Neural cell (in vitro differentiated cells): Measurements from ENCODE around the gene RNF17. TPM values are rescaled to one million over a fixed set of nuclear protein-coding genes. Genes with fewer than 3 reads are reported as not detected.

Source experiments
- H2AFZ ChIP-seq: fragments of 200-600, 300-800 bp; sonication (generic), shearing (Covaris generic); 2 replicates; pipeline ENCODE4 v1.6.0; 2014; ENCODE audit warnings: low read depth, mild to moderate bottlenecking, antibody characterized with exemption, low read length, moderate library complexity
- H3F3A ChIP-seq: fragments of 200-600 bp; shearing (Covaris generic); 2 replicates; pipeline ENCODE4 v1.6.1; 2016; ENCODE audit warnings: mild to moderate bottlenecking, moderate library complexity, mixed read lengths, antibody characterized with exemption, low read length; ENCODE audit not compliant: insufficient read depth, poor library complexity, severe bottlenecking
- H3K27ac ChIP-seq: fragments of 200-600, 300-800 bp; sonication (generic), shearing (Covaris generic); 2 replicates; pipeline ENCODE4 v1.5.1; 2014; ENCODE audit warnings: mild to moderate bottlenecking, low read length, moderate library complexity
- H3K27me3 ChIP-seq: fragments of 300-800, 200-600 bp; sonication (generic), shearing (Covaris generic); 2 replicates; pipeline ENCODE4 v1.6.0; 2014; ENCODE audit warnings: mild to moderate bottlenecking, low read depth, low read length, moderate library complexity; ENCODE audit not compliant: insufficient read depth
- H3K36me3 ChIP-seq: fragments of 300-800, 200-600 bp; sonication (generic), shearing (Covaris generic); 2 replicates; pipeline ENCODE4 v1.5.1; 2014; ENCODE audit warnings: mild to moderate bottlenecking, antibody characterized with exemption, low read length, moderate library complexity; ENCODE audit not compliant: insufficient read depth
- H3K4me2 ChIP-seq: fragments of 300-800, 200-600 bp; sonication (generic), shearing (Covaris generic); 2 replicates; pipeline ENCODE4 v1.6.0; 2014; ENCODE audit warnings: mild to moderate bottlenecking, low read length
- H3K4me3 ChIP-seq: fragments of 300-800, 200-600 bp; sonication (generic), shearing (Covaris generic); 2 replicates; pipeline ENCODE4 v1.5.1; 2014; ENCODE audit warnings: mild to moderate bottlenecking, low read length, moderate library complexity
- H3K79me2 ChIP-seq: fragments of 200-600 bp; shearing (Covaris generic); replicated peaks from 2 replicates; pipeline ENCODE4 v1.6.0; 2014; ENCODE audit warnings: mild to moderate bottlenecking, low read length, moderate library complexity; ENCODE audit not compliant: insufficient read depth
- H3K9ac ChIP-seq: fragments of 300-800, 200-600 bp; sonication (generic), shearing (Covaris generic); 2 replicates; pipeline ENCODE4 v1.6.1; 2016; ENCODE audit warnings: mild to moderate bottlenecking, low read length, mixed read lengths
- H3K9me2 ChIP-seq: fragments of 200-600 bp; shearing (Covaris generic); 2 replicates; pipeline ENCODE4 v1.6.1; 2016; ENCODE audit warnings: mild to moderate bottlenecking, low read length, mixed read lengths; ENCODE audit not compliant: insufficient read depth
- H3K9me3 ChIP-seq: fragments of 200-600, 300-800 bp; sonication (generic), shearing (Covaris generic); 2 replicates; pipeline ENCODE4 v1.6.1; 2016; ENCODE audit warnings: mild to moderate bottlenecking, mixed run types, low read length, moderate library complexity, mixed read lengths
- H4K20me1 ChIP-seq: fragments of 200-600 bp; shearing (Covaris generic); 2 replicates; pipeline ENCODE4 v1.6.1; 2016; ENCODE audit warnings: mild to moderate bottlenecking, mixed run types; ENCODE audit not compliant: insufficient read depth
- CTCF ChIP-seq: fragments of 450-650 bp; IDR thresholded peaks from 2 replicates; pipeline ENCODE4 v1.5.1; 2014; ENCODE audit warnings: antibody characterized with exemption, mild to moderate bottlenecking, moderate library complexity; ENCODE audit not compliant: poor library complexity, severe bottlenecking
- EP300 ChIP-seq: fragments of 450-650 bp; conservative IDR thresholded peaks from 2 replicates; pipeline ENCODE4 v1.6.1; 2014; ENCODE audit warnings: antibody characterized with exemption, mild to moderate bottlenecking, moderate library complexity; ENCODE audit not compliant: poor library complexity, severe bottlenecking
- EZH2 ChIP-seq: fragments of 200-600, 300-800 bp; shearing (Covaris generic), sonication (generic); IDR thresholded peaks from 2 replicates; pipeline ENCODE4 v1.6.1; 2014; ENCODE audit warnings: antibody characterized with exemption, low read length, borderline replicate concordance, mild to moderate bottlenecking; ENCODE audit not compliant: insufficient read depth, poor library complexity, severe bottlenecking
- MXI1 ChIP-seq: fragments of 450-650 bp; conservative IDR thresholded peaks from 2 replicates; pipeline ENCODE4 v1.6.1; 2014; ENCODE audit warnings: antibody characterized with exemption, mild to moderate bottlenecking; ENCODE audit not compliant: poor library complexity, severe bottlenecking
- POLR2AphosphoS5 ChIP-seq: IDR thresholded peaks from 2 replicates; pipeline ENCODE4 v1.6.1; 2012
- RAD21 ChIP-seq: fragments of 450-650 bp; conservative IDR thresholded peaks from 2 replicates; pipeline ENCODE4 v1.6.1; 2014; ENCODE audit warnings: antibody characterized with exemption, mild to moderate bottlenecking, moderate library complexity
- SMC3 ChIP-seq: fragments of 450-650 bp; conservative IDR thresholded peaks from 2 replicates; pipeline ENCODE4 v1.6.1; 2014; ENCODE audit warnings: antibody characterized with exemption, mild to moderate bottlenecking, moderate library complexity; ENCODE audit not compliant: poor library complexity
- TAF1 ChIP-seq: IDR thresholded peaks from 2 replicates; pipeline ENCODE4 v1.6.1; 2012; ENCODE audit warnings: low read depth
- polyA plus RNA-seq: library from polyadenylated mRNA; depleted of rRNA; stranded (reverse); fragments of >200 nt; gene quantifications from 2 replicates; pipeline ENCODE4 v1.2.3, GENCODE V29; 2014
- TF ChIP-seq, protein P1 (sequence below): IDR thresholded peaks from 2 replicates; pipeline ENCODE4 v1.6.1; 2012; ENCODE audit warnings: borderline replicate concordance

RNF17 gene
- polyA plus RNA-seq, 1 donor from 2014 or later: not detected

GRCh38 chr13:24890256-24890655 lies 126.3 kb downstream of the RNF17 start:
- Histone ChIP-seq H3K9ac (no peak overlapping the region), H2AFZ (no peak overlapping the region), H3K4me3 (no peak overlapping the region), H3K27ac (no peak overlapping the region), H3F3A (no peaks in the 10 kb centered on the region), H3K27me3 (no peaks in the 10 kb centered on the region), H3K4me2 (no peak overlapping the region), H3K9me2 (no peaks in the 10 kb centered on the region), H4K20me1 (no peaks in the 10 kb centered on the region), H3K79me2 (no peaks in the 10 kb centered on the region), H3K9me3 (no peaks in the 10 kb centered on the region), H3K36me3 (no peaks in the 10 kb centered on the region)
- TF ChIP-seq CTCF (no peak), EP300 (no peak), SMC3 (no peak), MXI1 (no peak)

- H3K9ac ChIP-seq: no peak overlapping the region
- no peaks in the 10 kb centered on the region for H3K9me2 ChIP-seq
- TF ChIP-seq SMC3 (no peak), RAD21 (no peak), POLR2AphosphoS5 (no peak), EP300 (no peak), CTCF (no peak), EZH2 (no peak), TAF1 (no peak), MXI1 (no peak)
- TF ChIP-seq, protein P1, sequence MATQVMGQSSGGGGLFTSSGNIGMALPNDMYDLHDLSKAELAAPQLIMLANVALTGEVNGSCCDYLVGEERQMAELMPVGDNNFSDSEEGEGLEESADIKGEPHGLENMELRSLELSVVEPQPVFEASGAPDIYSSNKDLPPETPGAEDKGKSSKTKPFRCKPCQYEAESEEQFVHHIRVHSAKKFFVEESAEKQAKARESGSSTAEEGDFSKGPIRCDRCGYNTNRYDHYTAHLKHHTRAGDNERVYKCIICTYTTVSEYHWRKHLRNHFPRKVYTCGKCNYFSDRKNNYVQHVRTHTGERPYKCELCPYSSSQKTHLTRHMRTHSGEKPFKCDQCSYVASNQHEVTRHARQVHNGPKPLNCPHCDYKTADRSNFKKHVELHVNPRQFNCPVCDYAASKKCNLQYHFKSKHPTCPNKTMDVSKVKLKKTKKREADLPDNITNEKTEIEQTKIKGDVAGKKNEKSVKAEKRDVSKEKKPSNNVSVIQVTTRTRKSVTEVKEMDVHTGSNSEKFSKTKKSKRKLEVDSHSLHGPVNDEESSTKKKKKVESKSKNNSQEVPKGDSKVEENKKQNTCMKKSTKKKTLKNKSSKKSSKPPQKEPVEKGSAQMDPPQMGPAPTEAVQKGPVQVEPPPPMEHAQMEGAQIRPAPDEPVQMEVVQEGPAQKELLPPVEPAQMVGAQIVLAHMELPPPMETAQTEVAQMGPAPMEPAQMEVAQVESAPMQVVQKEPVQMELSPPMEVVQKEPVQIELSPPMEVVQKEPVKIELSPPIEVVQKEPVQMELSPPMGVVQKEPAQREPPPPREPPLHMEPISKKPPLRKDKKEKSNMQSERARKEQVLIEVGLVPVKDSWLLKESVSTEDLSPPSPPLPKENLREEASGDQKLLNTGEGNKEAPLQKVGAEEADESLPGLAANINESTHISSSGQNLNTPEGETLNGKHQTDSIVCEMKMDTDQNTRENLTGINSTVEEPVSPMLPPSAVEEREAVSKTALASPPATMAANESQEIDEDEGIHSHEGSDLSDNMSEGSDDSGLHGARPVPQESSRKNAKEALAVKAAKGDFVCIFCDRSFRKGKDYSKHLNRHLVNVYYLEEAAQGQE: no peak
- H3K27me3 ChIP-seq: no peaks in the 10 kb centered on the region
- no peaks in the 10 kb centered on the region for H3F3A ChIP-seq
- H3K27ac ChIP-seq: no peak overlapping the region
- no peaks in the 10 kb centered on the region for H3K36me3 ChIP-seq
- no peak overlapping the region for H2AFZ ChIP-seq
- H4K20me1 ChIP-seq: no peaks in the 10 kb centered on the region
- H3K9me3 ChIP-seq: no peaks in the 10 kb centered on the region
- H3K79me2 ChIP-seq: no peaks in the 10 kb centered on the region
- no peak overlapping the region for H3K4me2 ChIP-seq
- H3K4me3 ChIP-seq: no peak overlapping the region
Observed at GRCh38 chr13:24891476-24892108, 127.6 kb downstream of the RNF17 start.
